Measurements from ENCODE around the gene ATP6V0B. TPM values are rescaled to one million over a fixed set of nuclear protein-coding genes. Genes with fewer than 3 reads are reported as not detected.

Gene ATP6V0B
- total and polyA plus RNA-seq, 2 donors from 2014 or later: 156 to 636 TPM

- peak overlapping the region; percentile 64 to 77 (median 73) for H3K4me3 ChIP-seq (ENCODE audit: low read length in 3 of 3)
- FAIRE-seq (no peak), DNase-seq (no peak)
- peaks cover 4 to 26% (median 5%) of the 10 kb centered on the region in 3 donors for H3K36me3 ChIP-seq (ENCODE audit: control insufficient read depth in 2 of 3, insufficient read depth in 3 of 3, low read length in 3 of 3)
- H3K27ac ChIP-seq (ENCODE audit: low read depth in 2 of 2, low read length in 2 of 2): peak overlapping the region in 1 of 2 donors; percentile 97
- H3K9me3 ChIP-seq (ENCODE audit: control insufficient read depth in 2 of 3, insufficient read depth in 1 of 3, low read length in 3 of 3): no peaks in the 10 kb centered on the region
- TF ChIP-seq CTCF (IDR thresholded peaks at IDR 0.05; ENCODE audit: borderline replicate concordance, extremely low read depth, insufficient read depth): no peak
- H3K9ac ChIP-seq (ENCODE audit: low read length in 3 of 3): peak overlapping the region in 1 of 3 donors; percentile 88
- H3K4me1 ChIP-seq (ENCODE audit: control insufficient read depth in 2 of 3, insufficient read depth in 2 of 3, low read depth in 1 of 3, low read length in 3 of 3): peaks cover 0 to 39% (median 7%) of the 10 kb centered on the region in 3 donors
- H3K27me3 ChIP-seq (ENCODE audit: control insufficient read depth, insufficient read depth, low read length): no peaks in the 10 kb centered on the region
- intact Hi-C loops (cut with DNase I): no loop called here
Observed at GRCh38 chr1:43976045-43976444, 1.3 kb downstream of the ATP6V0B start.

GRCh38 chr1:43976890-43977289 lies 2.1 kb downstream of the ATP6V0B start:
- no peak for DNase-seq
- intact Hi-C loops (cut with DNase I): no loop called here
- H3K27ac ChIP-seq (ENCODE audit: low read depth in 2 of 2, low read length in 2 of 2): no peak overlapping the region
- H3K9me3 ChIP-seq (ENCODE audit: control insufficient read depth in 2 of 3, insufficient read depth in 1 of 3, low read length in 3 of 3): no peaks in the 10 kb centered on the region
- no peak for FAIRE-seq
- peaks cover 4 to 26% (median 5%) of the 10 kb centered on the region in 3 donors for H3K36me3 ChIP-seq (ENCODE audit: control insufficient read depth in 2 of 3, insufficient read depth in 3 of 3, low read length in 3 of 3)
- H3K9ac ChIP-seq (ENCODE audit: low read length in 3 of 3): no peak overlapping the region
- H3K27me3 ChIP-seq (ENCODE audit: control insufficient read depth, insufficient read depth, low read length): no peaks in the 10 kb centered on the region
- peaks cover 0 to 37% (median 7%) of the 10 kb centered on the region in 3 donors for H3K4me1 ChIP-seq (ENCODE audit: control insufficient read depth in 2 of 3, insufficient read depth in 2 of 3, low read depth in 1 of 3, low read length in 3 of 3)
- TF ChIP-seq CTCF (IDR thresholded peaks at IDR 0.05; ENCODE audit: borderline replicate concordance, extremely low read depth, insufficient read depth): no peak
- peak overlapping the region in 1 of 3 donors; percentile 73 for H3K4me3 ChIP-seq (ENCODE audit: low read length in 3 of 3)

GRCh38 chr1:43977376-43978263 lies 2.9 kb downstream of the ATP6V0B start:
- intact Hi-C loops (cut with DNase I): no loop called here
- H3K27me3 ChIP-seq (ENCODE audit: control insufficient read depth, insufficient read depth, low read length): no peaks in the 10 kb centered on the region
- no peak for TF ChIP-seq CTCF (IDR thresholded peaks at IDR 0.05; ENCODE audit: borderline replicate concordance, extremely low read depth, insufficient read depth)
- H3K9ac ChIP-seq (ENCODE audit: low read length in 3 of 3): no peak overlapping the region
- H3K9me3 ChIP-seq (ENCODE audit: control insufficient read depth in 2 of 3, insufficient read depth in 1 of 3, low read length in 3 of 3): no peaks in the 10 kb centered on the region
- H3K27ac ChIP-seq (ENCODE audit: low read depth in 2 of 2, low read length in 2 of 2): no peak overlapping the region
- H3K4me3 ChIP-seq (ENCODE audit: low read length in 3 of 3): peak overlapping the region in 1 of 3 donors; percentile 18
- peaks cover 4 to 26% (median 5%) of the 10 kb centered on the region in 3 donors for H3K36me3 ChIP-seq (ENCODE audit: control insufficient read depth in 2 of 3, insufficient read depth in 3 of 3, low read length in 3 of 3)
- DNase-seq (no peak), FAIRE-seq (no peak)
- peaks cover 0 to 37% (median 7%) of the 10 kb centered on the region in 3 donors for H3K4me1 ChIP-seq (ENCODE audit: control insufficient read depth in 2 of 3, insufficient read depth in 2 of 3, low read depth in 1 of 3, low read length in 3 of 3)
